Measurements from ENCODE around the gene AGAP1. TPM values are rescaled to one million over a fixed set of nuclear protein-coding genes. Genes with fewer than 3 reads are reported as not detected.

AGAP1 gene
- total and polyA plus RNA-seq, 2 donors (not counting 3 experiments of a cell fraction or from before 2014, with no cell fraction given): 10.2 to 20.9 TPM

DNA sequence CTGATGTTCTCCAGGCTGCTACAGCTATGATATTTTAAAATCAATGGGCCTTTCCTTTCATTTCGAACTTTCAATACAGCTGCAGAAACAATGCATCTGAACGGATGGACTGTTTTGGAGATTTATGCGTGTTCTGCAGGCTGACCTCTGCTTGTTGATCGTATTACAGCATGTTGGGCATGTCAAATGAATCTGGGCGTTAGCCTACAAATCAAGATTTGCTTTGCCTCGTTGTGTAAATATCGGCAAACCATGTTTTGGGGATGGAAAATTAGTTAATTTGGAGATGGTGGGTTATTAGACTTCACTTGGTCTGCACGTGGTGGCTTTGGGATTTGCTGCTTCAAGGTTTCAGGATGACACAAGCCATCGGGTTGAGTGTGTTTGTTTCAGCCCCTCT lies 129.3 kb downstream of the AGAP1 start:
- FAIRE-seq: no peak
- Histone ChIP-seq H3K4me3 (replicated peaks in 1 of 3; ENCODE audit: insufficient read depth in 1 of 3, low read depth in 1 of 3, low read length in 3 of 3) (no peak overlapping the region), H4K20me1 (replicated peaks; ENCODE audit: control insufficient read depth, extremely low read depth, insufficient read depth, low read length) (no peaks in the 10 kb centered on the region), H3K9me1 (replicated peaks; ENCODE audit: control insufficient read depth, extremely low read depth, insufficient read depth, low read length) (no peaks in the 10 kb centered on the region), H3K4me2 (ENCODE audit: insufficient read depth, low read length) (no peak overlapping the region), H3K9me3 (replicated peaks; ENCODE audit: control insufficient read depth, insufficient read depth, low read length) (no peaks in the 10 kb centered on the region), H3K36me3 (ENCODE audit: control insufficient read depth in 2 of 2, extremely low read depth in 1 of 2, insufficient read depth in 2 of 2, low read length in 2 of 2) (no peaks in the 10 kb centered on the region), H3K27ac (ENCODE audit: insufficient read depth, low read depth, low read length) (no peak overlapping the region), H3K27me3 (ENCODE audit: control insufficient read depth in 2 of 2, insufficient read depth in 2 of 2, low read length in 2 of 2) (no peaks in the 10 kb centered on the region), H3K4me1 (ENCODE audit: control insufficient read depth, extremely low read depth, insufficient read depth, low read length) (no peaks in the 10 kb centered on the region), H2AFZ (ENCODE audit: low read depth, low read length) (no peak overlapping the region), H3K79me2 (ENCODE audit: control insufficient read depth, insufficient read depth, low read length) (no peaks in the 10 kb centered on the region), H3K9ac (replicated peaks; ENCODE audit: extremely low read depth, insufficient read depth, low read length) (no peak overlapping the region)
- ChIA-PET POLR2A (no interaction called here), CTCF (no interaction called here)
- dilution Hi-C loops (cut with MboI; ENCODE audit: extremely low pct_ligation_motif_present, low sequenced_read_pairs) (no loop called here), intact Hi-C loops (cut with micrococcal nuclease) (no loop called here)
- no TSS peak for BruUV-seq (replicated peaks)
- TF ChIP-seq EZH2 (IDR thresholded peaks at IDR 0.05; ENCODE audit: borderline replicate concordance, low read depth, low read length, severe bottlenecking) (no peak), POLR2AphosphoS5 (IDR thresholded peaks at IDR 0.05; ENCODE audit: insufficient read depth, low read depth, low read length) (no peak), GATA2 (IDR thresholded peaks at IDR 0.05; ENCODE audit: insufficient read depth, insufficient read length, low read depth, low read length) (no peak), POLR2A (IDR thresholded peaks at IDR 0.05; ENCODE audit: low read depth, low read length) (no peak), FOS (IDR thresholded peaks at IDR 0.05; ENCODE audit: borderline replicate concordance, insufficient read depth, low read length) (no peak), JUN (IDR thresholded peaks at IDR 0.05; ENCODE audit: borderline replicate concordance, insufficient read depth, insufficient read length, low read depth) (no peak), MYC (IDR thresholded peaks at IDR 0.05; ENCODE audit: low read depth, low read length) (no peak)
- TF ChIP-seq, protein P1, sequence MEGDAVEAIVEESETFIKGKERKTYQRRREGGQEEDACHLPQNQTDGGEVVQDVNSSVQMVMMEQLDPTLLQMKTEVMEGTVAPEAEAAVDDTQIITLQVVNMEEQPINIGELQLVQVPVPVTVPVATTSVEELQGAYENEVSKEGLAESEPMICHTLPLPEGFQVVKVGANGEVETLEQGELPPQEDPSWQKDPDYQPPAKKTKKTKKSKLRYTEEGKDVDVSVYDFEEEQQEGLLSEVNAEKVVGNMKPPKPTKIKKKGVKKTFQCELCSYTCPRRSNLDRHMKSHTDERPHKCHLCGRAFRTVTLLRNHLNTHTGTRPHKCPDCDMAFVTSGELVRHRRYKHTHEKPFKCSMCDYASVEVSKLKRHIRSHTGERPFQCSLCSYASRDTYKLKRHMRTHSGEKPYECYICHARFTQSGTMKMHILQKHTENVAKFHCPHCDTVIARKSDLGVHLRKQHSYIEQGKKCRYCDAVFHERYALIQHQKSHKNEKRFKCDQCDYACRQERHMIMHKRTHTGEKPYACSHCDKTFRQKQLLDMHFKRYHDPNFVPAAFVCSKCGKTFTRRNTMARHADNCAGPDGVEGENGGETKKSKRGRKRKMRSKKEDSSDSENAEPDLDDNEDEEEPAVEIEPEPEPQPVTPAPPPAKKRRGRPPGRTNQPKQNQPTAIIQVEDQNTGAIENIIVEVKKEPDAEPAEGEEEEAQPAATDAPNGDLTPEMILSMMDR (IDR thresholded peaks at IDR 0.05; ENCODE audit: extremely low read depth in 1 of 2, insufficient read depth in 1 of 2, low read depth in 1 of 2, low read length in 2 of 2): no peak
- TF ChIP-seq, protein P2, sequence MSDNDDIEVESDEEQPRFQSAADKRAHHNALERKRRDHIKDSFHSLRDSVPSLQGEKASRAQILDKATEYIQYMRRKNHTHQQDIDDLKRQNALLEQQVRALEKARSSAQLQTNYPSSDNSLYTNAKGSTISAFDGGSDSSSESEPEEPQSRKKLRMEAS (IDR thresholded peaks at IDR 0.05; ENCODE audit: insufficient read depth, insufficient read length): no peak
- DNase-seq (ENCODE audit: low read depth, low spot score): no peak

Measured in endothelial cell of umbilical vein (primary cell).